ENCODE measurements around the gene LRFN4. TPM values are rescaled to one million over a fixed set of nuclear protein-coding genes. Genes with fewer than 3 reads are reported as not detected.

LRFN4 gene
- total RNA-seq, 1 donor from 2014 or later, result 3.8 TPM

GRCh38 chr11:66904561-66904960 lies 47.7 kb downstream of the LRFN4 start:
- no peaks in the 10 kb centered on the region for H3K36me3 Mint-ChIP-seq (ENCODE audit: low read depth)
- ChIA-PET POLR2A (no interaction called here), CTCF (no interaction called here)
- intact Hi-C loops (cut with micrococcal nuclease), result no loop called here
- ATAC-seq (ENCODE audit: low read depth), result no peak
- H3K4me3 Mint-ChIP-seq, result no peak overlapping the region
- DNase-seq, result no peak
- no peaks in the 10 kb centered on the region for H3K4me1 Mint-ChIP-seq
- H3K27ac Mint-ChIP-seq, result no peak overlapping the region
- no peaks in the 10 kb centered on the region for H3K9me3 Mint-ChIP-seq
- TF ChIP-seq CTCF (IDR thresholded peaks at IDR 0.05), result no peak
- H3K27me3 Mint-ChIP-seq, result no peaks in the 10 kb centered on the region

- H3K36me3 Mint-ChIP-seq (ENCODE audit: low read depth), result no peaks in the 10 kb centered on the region
- DNase-seq (no peak), ATAC-seq (ENCODE audit: low read depth) (no peak)
- H3K9me3 Mint-ChIP-seq, result no peaks in the 10 kb centered on the region
- POLR2A ChIA-PET, result no interaction called here
- intact Hi-C loops (cut with micrococcal nuclease), result no loop called here
- no peak overlapping the region for H3K4me3 Mint-ChIP-seq
- CTCF ChIA-PET, result no interaction called here
- H3K4me1 Mint-ChIP-seq, result no peaks in the 10 kb centered on the region
- no peak overlapping the region for H3K27ac Mint-ChIP-seq
- TF ChIP-seq CTCF (IDR thresholded peaks at IDR 0.05), result no peak
- no peaks in the 10 kb centered on the region for H3K27me3 Mint-ChIP-seq
Measured at GRCh38 chr11:66904981-66905521, 48.2 kb downstream of the LRFN4 start.

DNA sequence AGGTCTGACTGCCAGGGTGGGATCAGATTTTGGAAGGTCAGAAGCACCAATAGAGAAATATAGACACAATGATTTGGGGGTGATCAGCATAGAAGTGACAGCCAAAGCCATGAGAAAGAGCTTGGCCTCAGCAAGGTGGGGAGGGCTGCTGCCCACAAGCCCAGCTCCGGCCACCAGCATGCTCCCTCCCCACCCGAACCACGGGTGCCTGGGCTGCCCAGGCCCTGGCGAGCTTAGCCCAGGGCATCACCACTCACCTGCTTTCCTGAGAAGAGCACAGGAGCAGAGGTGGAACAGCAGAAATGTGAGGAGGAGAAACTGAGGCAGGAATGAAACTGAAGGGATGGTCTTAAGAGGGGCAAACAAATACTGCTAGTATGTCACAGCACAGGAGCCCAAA lies 48.8 kb downstream of the LRFN4 start:
- H3K4me3 Mint-ChIP-seq, result no peak overlapping the region
- H3K4me1 Mint-ChIP-seq, result no peaks in the 10 kb centered on the region
- no peaks in the 10 kb centered on the region for H3K36me3 Mint-ChIP-seq (ENCODE audit: low read depth)
- ATAC-seq (ENCODE audit: low read depth) (no peak), DNase-seq (no peak)
- intact Hi-C loops (cut with micrococcal nuclease), result no loop called here
- H3K27me3 Mint-ChIP-seq, result no peaks in the 10 kb centered on the region
- CTCF ChIA-PET, result no interaction called here
- H3K9me3 Mint-ChIP-seq, result no peaks in the 10 kb centered on the region
- POLR2A ChIA-PET, result no interaction called here
- no peak for TF ChIP-seq CTCF (IDR thresholded peaks at IDR 0.05)
- H3K27ac Mint-ChIP-seq, result no peak overlapping the region

DNA sequence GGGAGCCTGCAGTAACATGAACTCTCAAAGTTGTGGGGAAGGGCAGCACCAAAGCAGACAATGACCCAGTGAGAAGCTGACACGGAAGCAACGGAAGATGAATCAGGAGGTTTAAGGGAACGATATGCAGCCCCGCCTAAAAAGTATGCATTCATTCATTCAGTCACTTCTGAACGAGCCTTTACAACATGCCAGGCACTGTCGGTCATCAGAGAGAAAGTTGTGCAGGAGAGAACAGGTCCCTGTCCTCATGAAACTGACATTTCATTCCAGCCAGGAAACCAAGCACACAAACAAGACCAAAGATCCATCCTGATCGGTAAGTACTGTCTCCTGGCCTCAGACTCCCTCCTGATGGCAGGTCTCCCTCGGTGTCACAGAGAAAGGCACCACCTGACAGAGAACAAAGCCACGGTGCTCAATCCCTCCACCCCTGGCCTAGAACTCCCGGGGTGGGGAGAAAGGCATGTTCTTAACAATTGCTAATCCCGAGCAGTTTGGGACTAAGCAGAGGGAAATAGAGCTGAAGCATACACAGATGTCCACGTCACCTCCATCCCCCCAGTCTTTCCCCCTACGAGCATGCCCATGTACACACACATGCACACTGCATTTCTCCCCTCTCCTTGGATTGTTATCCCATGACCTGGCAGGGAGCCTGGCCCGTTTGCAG lies 49.3 kb downstream of the LRFN4 start:
- Mint-ChIP-seq H3K4me1 (no peaks in the 10 kb centered on the region), H3K4me3 (no peak overlapping the region), H3K9me3 (no peaks in the 10 kb centered on the region), H3K36me3 (ENCODE audit: low read depth) (no peaks in the 10 kb centered on the region), H3K27me3 (no peaks in the 10 kb centered on the region), H3K27ac (no peak overlapping the region)
- intact Hi-C loops (cut with micrococcal nuclease), result no loop called here
- no peak for DNase-seq
- no peak for TF ChIP-seq CTCF (IDR thresholded peaks at IDR 0.05)
- ChIA-PET POLR2A (no interaction called here), CTCF (no interaction called here)
- ATAC-seq (ENCODE audit: low read depth), result no peak

- intact Hi-C loops (cut with micrococcal nuclease), result no loop called here
- Mint-ChIP-seq H3K4me3 (no peak overlapping the region), H3K27ac (no peak overlapping the region), H3K4me1 (no peaks in the 10 kb centered on the region), H3K27me3 (no peaks in the 10 kb centered on the region), H3K9me3 (no peaks in the 10 kb centered on the region), H3K36me3 (ENCODE audit: low read depth) (no peaks in the 10 kb centered on the region)
- DNase-seq (no peak), ATAC-seq (ENCODE audit: low read depth) (no peak)
- TF ChIP-seq CTCF (IDR thresholded peaks at IDR 0.05), result no peak
- ChIA-PET POLR2A (no interaction called here), CTCF (no interaction called here)
Measured at GRCh38 chr11:66907751-66908630, 51.1 kb downstream of the LRFN4 start.

Data from activated B cell treated with CpG ODN at 0.5 μM for 24 hours (primary cell).